K562 (cell line): ENCODE results near the gene DGCR8. TPM values are rescaled to one million over a fixed set of nuclear protein-coding genes. Genes with fewer than 3 reads are reported as not detected.
A peak's percentile ranks its signal among the peaks of the same experiment; 100 is the strongest.

ENCODE experiments used
- DIDO1 ChIP-seq: fragments of 450-650 bp; IDR thresholded peaks from 2 replicates; pipeline ENCODE4 v1.6.1; 2016; ENCODE audit warnings: low read depth, missing biosample characterization, missing genetic modification characterization
- IRF9 ChIP-seq: fragments of 450-650 bp; IDR thresholded peaks from 2 replicates; pipeline ENCODE4 v1.6.1; 2016; ENCODE audit warnings: missing biosample characterization, missing genetic modification characterization
- KDM1A ChIP-seq, 2 experiments: fragments of 450-650 bp; IDR thresholded peaks; 2 replicates each; pipeline ENCODE4 v1.6.1; 2016; ENCODE audit warnings: mild to moderate bottlenecking in 2 of 2
- KDM4B ChIP-seq, 2 experiments: fragments of 450-650 bp in 1 of 2; sonication (generic) in 1 of 2; IDR thresholded peaks; 2 replicates each; pipeline ENCODE4 v1.6.1; 2016 to 2017; ENCODE audit warnings: borderline replicate concordance in 2 of 2, antibody characterized with exemption in 1 of 2, low read depth in 1 of 2, mild to moderate bottlenecking in 1 of 2
- NEUROD1 ChIP-seq: fragments of 150-350 bp; IDR thresholded peaks from 2 replicates; pipeline ENCODE4 v1.6.1; 2014; ENCODE audit warnings: borderline replicate concordance, low read length, low read depth; ENCODE audit not compliant: partially characterized antibody
- RAD51 ChIP-seq: fragments of 450-650 bp; IDR thresholded peaks from 2 replicates; pipeline ENCODE4 v1.7.1; 2016; ENCODE audit warnings: low read depth, mild to moderate bottlenecking, borderline replicate concordance
- SMAD2 ChIP-seq: fragments of 150-350 bp; IDR thresholded peaks from 2 replicates; pipeline ENCODE4 v1.6.1; 2014; ENCODE audit warnings: low read depth, mild to moderate bottlenecking, low read length
- SMC3 ChIP-seq: conservative IDR thresholded peaks from 2 replicates; pipeline ENCODE4 v1.6.1; 2011; ENCODE audit warnings: low read depth, low read length, improper control_type of control experiment; ENCODE audit not compliant: insufficient read depth
- THAP12 ChIP-seq: fragments of 250-450 bp; sonication (Bioruptor Pico); IDR thresholded peaks from 2 replicates; pipeline ENCODE4 v1.9.0; 2021; ENCODE audit warnings: mild to moderate bottlenecking, inconsistent platforms
- YY1 ChIP-seq, 3 experiments: IDR thresholded peaks; 2 replicates each; pipeline ENCODE4 v1.6.1; 2011; ENCODE audit warnings: low read length in 2 of 3, mild to moderate bottlenecking in 2 of 3, moderate library complexity in 2 of 3, borderline replicate concordance in 1 of 3, control low read depth in 1 of 3, low read depth in 1 of 3; ENCODE audit not compliant: insufficient read depth in 3 of 3, insufficient replicate concordance in 2 of 3, control insufficient read depth in 1 of 3, insufficient read length in 1 of 3; ENCODE audit errors: extremely low read depth in 1 of 3
- ZNF175 ChIP-seq: fragments of 200-800 bp; sonication (Bioruptor generic); IDR thresholded peaks from 2 replicates; pipeline ENCODE4 v1.6.1; 2016; ENCODE audit warnings: low read depth, mild to moderate bottlenecking, missing genetic modification characterization, missing compliant biosample characterization
- polyA plus RNA-seq, 8 experiments: library from polyadenylated mRNA; depleted of rRNA in 4 of 8; stranded (reverse) in 5 of 8; unstranded in 3 of 8; fragments of >200 nt; fragmentation: Nextera tagmentation in 2 of 8; fragmentation: Illumina TruSeq in 1 of 8; extraction: Ambion mirVana in 2 of 8; extraction: Trizol in 1 of 8; gene quantifications; 2 replicates each; pipeline versions ENCODE4 v1.2.1 to v1.2.3, GENCODE V29; 2011 to 2014; ENCODE audit warnings: inconsistent platforms in 1 of 8, missing spikeins in 1 of 8
- total RNA-seq, 7 experiments: library from RNA; depleted of rRNA in 6 of 7; stranded (reverse); fragments of >200 nt in 6 of 7; fragmentation: Illumina TruSeq in 2 of 7; extraction: Trizol in 2 of 7; gene quantifications; 2 replicates each; pipeline versions ENCODE4 v1.2.1 to v1.2.3, GENCODE V29; 2011 to 2021; ENCODE audit warnings: low replicate concordance in 1 of 7
- TF ChIP-seq, protein P1 (sequence below): fragments of 450-650 bp; formaldehyde crosslinking; conservative IDR thresholded peaks from 2 replicates; pipeline ENCODE4 v1.4.0; 2022; ENCODE audit warnings: mild to moderate bottlenecking, missing genetic modification characterization
- TF ChIP-seq, protein P2 (sequence below): fragments of 450-650 bp; formaldehyde crosslinking; IDR thresholded peaks from 2 replicates; pipeline ENCODE4 v1.4.0; 2022; ENCODE audit warnings: missing genetic modification characterization
- TF ChIP-seq, protein P3 (sequence below): fragments of 450-650 bp; formaldehyde crosslinking; IDR thresholded peaks from 2 replicates; pipeline ENCODE4 v1.4.0; 2020; ENCODE audit warnings: mild to moderate bottlenecking, mixed read lengths
- TF ChIP-seq, protein P4 (sequence below): IDR thresholded peaks from 2 replicates; pipeline ENCODE4 v1.6.1; 2014; ENCODE audit warnings: antibody characterized with exemption
- TF ChIP-seq, protein P5 (sequence below): sonication (generic); formaldehyde crosslinking; IDR thresholded peaks from 2 replicates; pipeline ENCODE4 v1.9.0; 2022; ENCODE audit warnings: mild to moderate bottlenecking, missing genetic modification reagents

Gene DGCR8
- total and polyA plus RNA-seq, 9 of the 15 experiments (the other 6 are each of a cell fraction or from before 2014, with no cell fraction given), result 5.9 to 144 (median 80.1) TPM

DNA sequence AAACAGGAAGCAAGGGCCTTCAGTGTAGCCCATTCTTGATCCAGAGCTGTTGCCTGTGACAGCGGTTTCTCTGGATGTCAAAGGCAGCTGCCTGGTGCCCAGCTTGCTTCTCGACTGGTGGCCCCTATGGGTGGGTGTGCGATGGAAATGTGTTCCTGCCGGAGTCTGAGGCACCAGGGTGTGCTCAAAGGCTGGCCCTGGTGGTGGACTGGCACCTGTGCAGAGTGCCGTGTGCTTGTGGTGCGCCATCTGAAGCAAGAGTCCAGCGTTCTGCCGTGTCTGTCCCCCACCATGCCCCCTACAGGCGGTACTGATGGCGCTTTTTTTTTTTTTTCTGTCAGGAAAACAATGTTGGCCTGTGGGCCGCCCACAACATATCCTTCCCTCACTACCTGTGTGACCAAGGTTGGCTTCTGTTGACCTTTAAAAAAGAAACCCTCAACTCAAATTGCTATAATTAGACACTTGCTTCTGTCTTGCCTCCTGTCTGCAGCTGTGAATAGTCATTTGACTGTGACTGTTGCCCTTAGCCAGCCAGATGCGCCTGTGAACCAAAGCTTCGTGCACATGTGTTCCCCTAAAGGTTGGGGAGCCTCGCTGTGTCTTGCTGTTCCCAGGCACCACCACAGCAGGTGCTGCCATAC is 31.1 kb downstream of the DGCR8 start (continued):
- TF ChIP-seq KDM4B (IDR thresholded peaks at IDR 0.05; ENCODE audit: borderline replicate concordance in 2 of 2, low read depth in 1 of 2) (peak in 1 of 2 experiments; percentile 30; a peak in 2 of 4 replicates), SMAD2 (no peak), YY1 (IDR thresholded peaks at IDR 0.05; ENCODE audit: borderline replicate concordance in 1 of 3, control insufficient read depth in 1 of 3, extremely low read depth in 1 of 3, insufficient read depth in 3 of 3, insufficient read length in 1 of 3, insufficient replicate concordance in 2 of 3, low read depth in 1 of 3, low read length in 2 of 3) (peak in 2 of 3 experiments; percentile 12 to 71), ZNF175 (CRISPR knock-in tag) (no peak), DIDO1 (no peak), KDM1A (IDR thresholded peaks at IDR 0.05) (no peak), NEUROD1 (no peak), RAD51 (no peak), SMC3 (peak; percentile 29), THAP12 (CRISPR knock-in tag) (peak; percentile 93), IRF9 (no peak)
- TF ChIP-seq, protein P1, sequence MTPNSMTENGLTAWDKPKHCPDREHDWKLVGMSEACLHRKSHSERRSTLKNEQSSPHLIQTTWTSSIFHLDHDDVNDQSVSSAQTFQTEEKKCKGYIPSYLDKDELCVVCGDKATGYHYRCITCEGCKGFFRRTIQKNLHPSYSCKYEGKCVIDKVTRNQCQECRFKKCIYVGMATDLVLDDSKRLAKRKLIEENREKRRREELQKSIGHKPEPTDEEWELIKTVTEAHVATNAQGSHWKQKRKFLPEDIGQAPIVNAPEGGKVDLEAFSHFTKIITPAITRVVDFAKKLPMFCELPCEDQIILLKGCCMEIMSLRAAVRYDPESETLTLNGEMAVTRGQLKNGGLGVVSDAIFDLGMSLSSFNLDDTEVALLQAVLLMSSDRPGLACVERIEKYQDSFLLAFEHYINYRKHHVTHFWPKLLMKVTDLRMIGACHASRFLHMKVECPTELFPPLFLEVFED (CRISPR knock-in tag), result peak; percentile 90
- TF ChIP-seq, protein P2, sequence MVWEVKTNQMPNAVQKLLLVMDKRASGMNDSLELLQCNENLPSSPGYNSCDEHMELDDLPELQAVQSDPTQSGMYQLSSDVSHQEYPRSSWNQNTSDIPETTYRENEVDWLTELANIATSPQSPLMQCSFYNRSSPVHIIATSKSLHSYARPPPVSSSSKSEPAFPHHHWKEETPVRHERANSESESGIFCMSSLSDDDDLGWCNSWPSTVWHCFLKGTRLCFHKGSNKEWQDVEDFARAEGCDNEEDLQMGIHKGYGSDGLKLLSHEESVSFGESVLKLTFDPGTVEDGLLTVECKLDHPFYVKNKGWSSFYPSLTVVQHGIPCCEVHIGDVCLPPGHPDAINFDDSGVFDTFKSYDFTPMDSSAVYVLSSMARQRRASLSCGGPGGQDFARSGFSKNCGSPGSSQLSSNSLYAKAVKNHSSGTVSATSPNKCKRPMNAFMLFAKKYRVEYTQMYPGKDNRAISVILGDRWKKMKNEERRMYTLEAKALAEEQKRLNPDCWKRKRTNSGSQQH (CRISPR knock-in tag), result peak; percentile 89
- TF ChIP-seq, protein P3, sequence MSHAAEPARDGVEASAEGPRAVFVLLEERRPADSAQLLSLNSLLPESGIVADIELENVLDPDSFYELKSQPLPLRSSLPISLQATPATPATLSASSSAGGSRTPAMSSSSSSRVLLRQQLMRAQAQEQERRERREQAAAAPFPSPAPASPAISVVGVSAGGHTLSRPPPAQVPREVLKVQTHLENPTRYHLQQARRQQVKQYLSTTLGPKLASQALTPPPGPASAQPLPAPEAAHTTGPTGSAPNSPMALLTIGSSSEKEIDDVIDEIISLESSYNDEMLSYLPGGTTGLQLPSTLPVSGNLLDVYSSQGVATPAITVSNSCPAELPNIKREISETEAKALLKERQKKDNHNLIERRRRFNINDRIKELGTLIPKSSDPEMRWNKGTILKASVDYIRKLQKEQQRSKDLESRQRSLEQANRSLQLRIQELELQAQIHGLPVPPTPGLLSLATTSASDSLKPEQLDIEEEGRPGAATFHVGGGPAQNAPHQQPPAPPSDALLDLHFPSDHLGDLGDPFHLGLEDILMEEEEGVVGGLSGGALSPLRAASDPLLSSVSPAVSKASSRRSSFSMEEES, result no peak
- TF ChIP-seq, protein P4, sequence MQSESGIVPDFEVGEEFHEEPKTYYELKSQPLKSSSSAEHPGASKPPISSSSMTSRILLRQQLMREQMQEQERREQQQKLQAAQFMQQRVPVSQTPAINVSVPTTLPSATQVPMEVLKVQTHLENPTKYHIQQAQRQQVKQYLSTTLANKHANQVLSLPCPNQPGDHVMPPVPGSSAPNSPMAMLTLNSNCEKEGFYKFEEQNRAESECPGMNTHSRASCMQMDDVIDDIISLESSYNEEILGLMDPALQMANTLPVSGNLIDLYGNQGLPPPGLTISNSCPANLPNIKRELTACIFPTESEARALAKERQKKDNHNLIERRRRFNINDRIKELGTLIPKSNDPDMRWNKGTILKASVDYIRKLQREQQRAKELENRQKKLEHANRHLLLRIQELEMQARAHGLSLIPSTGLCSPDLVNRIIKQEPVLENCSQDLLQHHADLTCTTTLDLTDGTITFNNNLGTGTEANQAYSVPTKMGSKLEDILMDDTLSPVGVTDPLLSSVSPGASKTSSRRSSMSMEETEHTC, result no peak
- TF ChIP-seq, protein P5, sequence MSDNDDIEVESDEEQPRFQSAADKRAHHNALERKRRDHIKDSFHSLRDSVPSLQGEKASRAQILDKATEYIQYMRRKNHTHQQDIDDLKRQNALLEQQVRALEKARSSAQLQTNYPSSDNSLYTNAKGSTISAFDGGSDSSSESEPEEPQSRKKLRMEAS (CRISPR knock-in tag), result no peak
